Glomerular endothelial cell (primary cell): ENCODE data around the gene ZNF827. TPM values are rescaled to one million over a fixed set of nuclear protein-coding genes. Genes with fewer than 3 reads are reported as not detected.

ENCODE experiments used
- DNase-seq: peaks from one replicate; pipeline ENCODE4 v3.0.0-alpha.2; 2011; ENCODE audit warnings: low read depth, low spot score; ENCODE audit errors: extremely low read depth
- total RNA-seq: library from RNA; depleted of rRNA; stranded (reverse); fragments of >200 nt; gene quantifications from 2 replicates; pipeline ENCODE4 v1.2.3, GENCODE V29; 2015

ZNF827 gene
- total RNA-seq, result 21.9 and 23.9 TPM in 2 replicates

GRCh38 chr4:145938618-145939440 is at the start of gene ZNF827:
ZNF827 (minus strand) TSS chr4:145938823; CDS start chr4:145938407, 416 bp downstream.
- DNase-seq, result no peak

- DNase-seq, result no peak
Observed at GRCh38 chr4:145984563-145984962, 45.9 kb upstream of the ZNF827 start.

- DNase-seq, result no peak
Observed at GRCh38 chr4:145982791-145983190, 44.2 kb upstream of the ZNF827 start.

- DNase-seq, result no peak
Observed at GRCh38 chr4:145979160-145979559, 40.5 kb upstream of the ZNF827 start.

GRCh38 chr4:145976680-145977079 is 38.1 kb upstream of the ZNF827 start:
- no peak for DNase-seq

- DNase-seq, result no peak
Observed at GRCh38 chr4:145960012-145960411, 21.4 kb upstream of the ZNF827 start.

GRCh38 chr4:145957302-145957701 is 18.7 kb upstream of the ZNF827 start:
- no peak for DNase-seq

GRCh38 chr4:145956288-145956890 is 17.8 kb upstream of the ZNF827 start:
- no peak for DNase-seq

- no peak for DNase-seq
Observed at GRCh38 chr4:145954924-145955339, 16.3 kb upstream of the ZNF827 start.

- DNase-seq, result no peak
Observed at GRCh38 chr4:145951931-145952330, 13.3 kb upstream of the ZNF827 start.

- no peak for DNase-seq
Observed at GRCh38 chr4:145945431-145946155, 7.0 kb upstream of the ZNF827 start.

GRCh38 chr4:145944886-145945285 is 6.3 kb upstream of the ZNF827 start:
- DNase-seq, result no peak

GRCh38 chr4:145939856-145940255 is 1.2 kb upstream of the ZNF827 start:
- DNase-seq, result no peak

GRCh38 chr4:145939441-145939750 is 773 bp upstream of the ZNF827 start:
- DNase-seq, result no peak

- no peak for DNase-seq
Observed at GRCh38 chr4:145937971-145938611, 532 bp downstream of the ZNF827 start.

GRCh38 chr4:145936997-145937901 is 1.4 kb downstream of the ZNF827 start:
- no peak for DNase-seq

GRCh38 chr4:145936142-145936996 is 2.3 kb downstream of the ZNF827 start:
- DNase-seq, result no peak

- DNase-seq, result no peak
Observed at GRCh38 chr4:145935253-145936141, 3.1 kb downstream of the ZNF827 start.
